Right renal pelvis (tissue), 4 donors: ENCODE measurements around the gene KRT25. TPM values are rescaled to one million over a fixed set of nuclear protein-coding genes. Genes with fewer than 3 reads are reported as not detected.

Experiments used
- DNase-seq, 4 donors: peaks; one replicate each; pipeline ENCODE4 v3.0.0-alpha.2; 2013; ENCODE audit warnings: low read depth in 4 of 4, low spot score in 3 of 4, missing footprints in 1 of 4
- polyA plus RNA-seq, 4 donors: library from polyadenylated mRNA; unstranded; fragments of 120-200 nt; gene quantifications; one replicate each; pipeline ENCODE4 v1.2.1, GENCODE V29; 2013; ENCODE audit not compliant: insufficient read length in 4 of 4

KRT25 gene
- polyA plus RNA-seq, 4 donors: 0.04 TPM; not detected in 3

GRCh38 chr17:40699371-40699770 is 55.8 kb downstream of the KRT25 start:
- no peak for DNase-seq

Other genes starting within 250 kb of the KRT25 start
- gene CCR7, start 189.9 kb downstream of the KRT25 start, polyA plus RNA-seq: under 1 TPM; 0.24 to 0.45 (median 0.42) TPM
- gene SMARCE1, start 107.5 kb downstream of the KRT25 start, polyA plus RNA-seq: 100 to 1,000 TPM; 252 to 315 (median 279) TPM
- gene KRT222, start 90.2 kb downstream of the KRT25 start, polyA plus RNA-seq: under 1 TPM in 3 of 4 donors, not detected in 1; 0.09 to 0.27 (median 0.21) TPM
- gene KRT24, start 51.6 kb downstream of the KRT25 start, polyA plus RNA-seq: under 1 TPM in 1 of 4 donors, not detected in 3; 0.04 TPM
- not detected for gene KRT26, start 16.9 kb upstream of the KRT25 start, polyA plus RNA-seq
- gene KRT27, start 27.2 kb upstream of the KRT25 start, polyA plus RNA-seq: under 1 TPM in 1 of 4 donors, not detected in 3; 0.05 TPM
- gene KRT28, start 44.6 kb upstream of the KRT25 start, polyA plus RNA-seq: not detected
- gene KRT10, start 67.3 kb upstream of the KRT25 start, polyA plus RNA-seq: 10 to 100 TPM; 49.9 to 71.7 (median 53.5) TPM
- gene KRT12, start 111.9 kb upstream of the KRT25 start, polyA plus RNA-seq: under 1 TPM in 1 of 4 donors, not detected in 3; 0.12 TPM
- gene KRT20, start 129.9 kb upstream of the KRT25 start, polyA plus RNA-seq: under 1 TPM in 3 of 4 donors, not detected in 1; 0.08 to 1.00 (median 0.77) TPM
- gene KRT23, start 182.3 kb upstream of the KRT25 start, polyA plus RNA-seq: 1 to 10 TPM in 3 of 4 donors, under 1 TPM in 1; 0.66 to 2.4 (median 1.8) TPM
- gene KRT39, start 211.6 kb upstream of the KRT25 start, polyA plus RNA-seq: not detected
- gene KRT40, start 229.0 kb upstream of the KRT25 start, polyA plus RNA-seq: under 1 TPM in 1 of 4 donors, not detected in 3; 0.03 TPM
- gene KRTAP3-3, start 238.8 kb upstream of the KRT25 start, polyA plus RNA-seq: not detected
- gene KRTAP3-2, start 244.6 kb upstream of the KRT25 start, polyA plus RNA-seq: not detected